ENCODE results near the gene AP1B1.
"Not testable (repeated sequence)": the region's sequence is repeated elsewhere in the genome, so short reads cannot be mapped to it uniquely, and the experiment has no call there.

The AP1B1 gene

GRCh38 chr22:29386708-29387107 lies 1.7 kb downstream of the AP1B1 start:
- DNase-seq (ENCODE audit: low read depth in 2 of 2) = no peak

- no peak for DNase-seq (ENCODE audit: low read depth in 2 of 2)
Measured at GRCh38 chr22:29385748-29386147, 2.6 kb downstream of the AP1B1 start.

- no peak for DNase-seq (ENCODE audit: low read depth in 2 of 2)
Measured at GRCh38 chr22:29385151-29385704, 3.1 kb downstream of the AP1B1 start.

- DNase-seq (ENCODE audit: low read depth in 2 of 2) = no peak
Measured at GRCh38 chr22:29383740-29384139, 4.6 kb downstream of the AP1B1 start.

GRCh38 chr22:29382580-29383302 lies 5.6 kb downstream of the AP1B1 start:
- no peak for DNase-seq (ENCODE audit: low read depth in 2 of 2)

GRCh38 chr22:29380856-29381255 lies 7.5 kb downstream of the AP1B1 start:
- no peak for DNase-seq (ENCODE audit: low read depth in 2 of 2)

- no peak for DNase-seq (ENCODE audit: low read depth in 2 of 2)
Measured at GRCh38 chr22:29380032-29380781, 8.2 kb downstream of the AP1B1 start.

GRCh38 chr22:29379258-29379657 lies 9.1 kb downstream of the AP1B1 start:
- no peak for DNase-seq (ENCODE audit: low read depth in 2 of 2)

- no peak for DNase-seq (ENCODE audit: low read depth in 2 of 2)
Measured at GRCh38 chr22:29377979-29378378, 10.4 kb downstream of the AP1B1 start.

GRCh38 chr22:29376705-29377104 lies 11.7 kb downstream of the AP1B1 start:
- not testable (repeated sequence) for DNase-seq (ENCODE audit: low read depth in 2 of 2)

GRCh38 chr22:29375398-29376076 lies 12.8 kb downstream of the AP1B1 start:
- no peak for DNase-seq (ENCODE audit: low read depth in 2 of 2)

- not testable (repeated sequence) for DNase-seq (ENCODE audit: low read depth in 2 of 2)
Measured at GRCh38 chr22:29374806-29375205, 13.6 kb downstream of the AP1B1 start.

- no peak for DNase-seq (ENCODE audit: low read depth in 2 of 2)
Measured at GRCh38 chr22:29374401-29374800, 14.0 kb downstream of the AP1B1 start.

GRCh38 chr22:29370537-29370936 lies 17.8 kb downstream of the AP1B1 start:
- no peak for DNase-seq (ENCODE audit: low read depth in 2 of 2)

- no peak for DNase-seq (ENCODE audit: low read depth in 2 of 2)
Measured at GRCh38 chr22:29369460-29369859, 18.9 kb downstream of the AP1B1 start.

- no peak for DNase-seq (ENCODE audit: low read depth in 2 of 2)
Measured at GRCh38 chr22:29359469-29359868, 28.9 kb downstream of the AP1B1 start.

GRCh38 chr22:29357193-29357890 lies 31.0 kb downstream of the AP1B1 start:
- not testable (repeated sequence) for DNase-seq (ENCODE audit: low read depth in 2 of 2)

GRCh38 chr22:29353860-29354259 lies 34.5 kb downstream of the AP1B1 start:
- no peak for DNase-seq (ENCODE audit: low read depth in 2 of 2)

GRCh38 chr22:29353286-29353685 lies 35.1 kb downstream of the AP1B1 start:
- no peak for DNase-seq (ENCODE audit: low read depth in 2 of 2)

- no peak for DNase-seq (ENCODE audit: low read depth in 2 of 2)
Measured at GRCh38 chr22:29352778-29353177, 35.6 kb downstream of the AP1B1 start.

GRCh38 chr22:29351891-29352290 lies 36.5 kb downstream of the AP1B1 start:
- DNase-seq (ENCODE audit: low read depth in 2 of 2) = no peak

- DNase-seq (ENCODE audit: low read depth in 2 of 2) = no peak
Measured at GRCh38 chr22:29351042-29351441, 37.3 kb downstream of the AP1B1 start.
